CMK (cell line): ENCODE measurements around the gene CARD8.
A peak's percentile ranks its signal among the peaks of the same experiment; 100 is the strongest.

ENCODE experiments used
- DNase-seq: peaks from one replicate; pipeline ENCODE4 v3.0.0-alpha.2; 2010; ENCODE audit warnings: low read depth

Gene CARD8

GRCh38 chr19:48206397-48207093 is 49.2 kb downstream of the CARD8 start:
- DNase-seq, result no peak

DNA sequence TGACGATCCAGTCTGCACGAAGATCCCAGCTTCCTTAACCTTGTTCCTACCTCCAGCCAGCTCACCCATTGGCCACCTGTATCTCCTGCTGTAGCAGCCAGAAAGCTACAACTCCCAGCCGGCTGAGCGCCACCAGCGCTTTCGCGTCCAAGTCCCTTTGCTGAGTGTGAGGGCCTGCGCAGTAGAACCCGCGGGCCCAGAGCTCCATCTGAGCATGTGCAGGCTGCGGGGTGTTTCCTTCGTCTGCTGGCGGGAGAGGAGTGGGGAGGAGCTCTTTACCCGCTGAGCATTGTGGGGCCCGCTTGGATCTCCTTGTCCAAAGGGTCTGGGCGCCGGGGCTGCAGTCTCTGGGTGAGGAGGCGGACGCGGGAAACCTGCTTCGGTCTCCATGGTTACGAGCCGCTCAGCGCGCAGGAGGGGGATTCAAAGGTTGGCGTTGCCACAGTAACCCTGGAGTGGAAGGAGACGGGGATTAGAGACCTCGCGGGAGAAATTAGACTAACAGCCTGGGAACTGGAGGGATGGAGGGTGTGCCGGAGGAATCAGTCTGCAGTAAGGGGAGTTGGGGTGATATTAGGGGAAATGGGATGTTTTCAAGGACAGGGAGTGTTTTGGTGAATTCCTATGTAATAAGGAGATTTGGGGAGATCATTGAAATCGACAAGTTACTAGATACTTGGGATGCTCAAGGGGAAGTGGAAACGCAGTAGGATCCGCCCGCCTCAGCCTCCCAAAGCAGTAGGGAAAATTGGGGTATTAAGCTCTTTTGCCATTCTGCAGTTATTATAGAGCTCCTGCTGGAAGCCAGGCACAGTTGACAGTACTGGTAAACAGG is 51.7 kb downstream of the CARD8 start:
- peak; percentile 99 for DNase-seq

GRCh38 chr19:48203222-48203793 is 52.4 kb downstream of the CARD8 start:
- DNase-seq, result no peak

DNA sequence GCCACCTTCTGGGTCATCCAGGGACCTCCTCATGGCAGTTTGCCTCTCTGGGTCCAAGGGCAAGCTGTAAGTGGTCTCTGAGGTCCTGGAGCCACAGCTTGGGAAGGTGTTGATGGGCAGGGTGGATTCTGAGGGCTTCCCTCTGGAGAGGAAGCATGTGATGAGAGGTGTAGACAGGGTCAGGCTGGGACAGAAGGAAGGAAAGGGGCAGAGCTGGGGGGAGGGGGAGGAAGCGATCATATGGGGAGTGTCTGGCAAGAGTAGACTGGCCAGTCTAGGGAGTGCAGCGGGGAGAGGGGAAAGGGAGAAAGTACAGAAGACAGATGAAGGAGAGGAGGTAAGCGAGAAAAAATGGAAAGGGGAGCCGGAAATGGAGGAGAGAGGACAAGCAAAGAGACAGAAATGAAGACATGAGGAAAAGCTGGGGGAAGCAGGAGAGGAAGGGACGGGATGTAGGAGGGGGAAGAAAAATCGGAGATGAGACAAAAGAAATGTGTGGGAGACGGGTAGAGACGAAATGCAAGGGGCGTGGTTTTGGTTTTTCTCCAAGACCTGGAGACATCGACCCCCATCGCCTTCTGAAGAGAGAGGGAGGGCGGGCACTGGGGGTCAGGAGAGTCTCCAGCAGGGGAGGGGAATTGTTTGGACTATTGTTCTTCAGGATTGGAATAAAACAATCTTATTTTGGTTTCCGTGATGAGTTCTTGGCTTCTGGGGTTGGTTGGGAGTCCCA is 58.6 kb downstream of the CARD8 start:
- peak; percentile 53 for DNase-seq

GRCh38 chr19:48196321-48196763 is 59.4 kb downstream of the CARD8 start:
- no peak for DNase-seq

DNA sequence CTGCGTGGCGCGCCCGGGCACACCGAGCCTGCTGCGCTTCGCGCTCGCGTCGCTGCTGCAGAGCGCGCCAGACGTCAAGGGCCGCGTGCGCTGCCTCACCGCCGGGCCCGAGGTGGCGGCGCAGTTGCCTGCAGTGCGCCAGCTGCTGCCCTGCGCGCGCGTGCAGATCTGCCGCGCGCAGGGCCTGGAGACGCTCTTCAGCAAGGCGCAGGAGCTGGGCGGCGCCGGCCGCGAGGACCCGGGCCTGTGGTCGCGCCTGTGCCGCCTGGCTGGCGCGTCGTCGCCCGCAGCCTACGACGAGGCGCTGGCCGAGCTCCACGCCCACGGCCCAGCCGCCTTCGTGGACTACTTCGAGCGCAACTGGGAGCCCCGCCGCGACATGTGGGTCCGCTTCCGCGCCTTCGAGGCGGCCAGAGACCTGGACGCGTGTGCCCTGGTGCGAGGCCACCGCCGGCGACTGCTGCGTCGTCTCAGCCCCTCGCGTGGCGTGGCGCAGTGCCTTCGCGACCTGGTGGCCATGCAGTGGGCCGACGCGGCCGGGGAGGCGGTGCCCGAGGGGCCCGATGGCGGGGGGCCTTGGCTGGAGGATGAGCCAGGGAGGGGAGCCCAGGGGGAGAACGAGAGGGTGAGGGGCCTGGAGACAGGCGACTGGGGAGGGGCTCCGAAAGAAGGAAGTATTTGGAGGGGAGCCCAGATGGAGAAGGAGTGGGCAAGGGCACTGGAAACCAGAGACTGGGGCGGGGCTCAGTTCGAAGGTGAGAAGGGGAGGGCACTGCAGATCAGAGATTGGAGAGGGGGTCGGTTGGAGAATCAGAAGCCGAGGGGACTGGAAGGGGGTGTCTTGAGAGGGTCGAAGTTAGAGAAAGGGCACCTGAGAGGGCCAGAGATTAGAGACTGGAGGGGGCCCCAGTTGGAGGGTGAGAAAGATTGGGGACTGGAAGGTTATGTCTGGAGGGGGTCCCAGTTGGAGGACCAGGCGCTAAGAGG is 60.6 kb downstream of the CARD8 start:
- DNase-seq, result no peak

GRCh38 chr19:48194041-48194843 is 61.5 kb downstream of the CARD8 start:
- DNase-seq, result no peak

- DNase-seq, result no peak
These were observed 63.0 kb downstream of the CARD8 start for GRCh38 chr19:48192750-48193149.

DNA sequence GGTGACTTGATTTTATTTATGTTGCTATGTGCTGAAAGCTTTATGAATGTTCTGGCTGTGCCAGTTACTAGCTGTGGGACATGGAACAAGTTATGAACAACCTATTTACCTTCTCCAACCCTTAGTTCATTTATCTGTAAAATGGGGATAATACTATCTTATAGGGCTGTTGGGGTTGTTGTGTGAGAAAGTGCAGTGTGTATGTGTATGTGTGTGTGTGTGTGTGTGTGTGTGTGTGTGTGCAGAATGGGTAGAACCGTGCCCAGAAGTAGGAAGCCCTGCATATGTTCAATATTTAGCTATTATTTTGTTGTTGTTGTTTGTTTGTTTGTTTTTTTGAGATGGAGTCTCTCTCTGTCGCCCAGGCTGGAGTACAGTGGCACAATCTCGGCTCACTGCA is 64.8 kb downstream of the CARD8 start:
- no peak for DNase-seq

GRCh38 chr19:48190288-48190884 is 65.3 kb downstream of the CARD8 start:
- DNase-seq, result peak; percentile 62

DNA sequence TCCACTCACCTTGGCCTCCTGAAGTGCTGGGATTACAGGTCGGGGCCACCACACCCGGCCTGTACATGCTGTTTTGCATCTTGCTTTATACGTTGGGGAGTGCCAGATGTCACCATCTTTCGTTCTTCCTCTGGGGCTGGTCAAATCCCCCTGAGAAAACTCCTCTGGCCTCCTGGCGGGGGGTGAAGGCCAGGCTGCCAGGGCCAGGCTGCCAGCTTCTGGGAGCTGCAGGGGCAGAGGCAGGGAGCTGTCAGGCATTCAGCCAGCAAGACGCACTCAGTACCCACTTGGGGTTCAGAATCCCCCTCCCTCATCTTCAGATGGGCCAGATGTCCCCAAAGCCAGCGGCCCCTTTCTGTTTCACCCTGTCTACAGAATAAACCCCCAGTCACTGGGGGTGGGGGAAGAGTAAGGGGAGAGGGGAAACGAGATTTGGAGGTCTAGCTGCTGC is 69.1 kb downstream of the CARD8 start:
- DNase-seq, result no peak

- no peak for DNase-seq
These were observed 69.7 kb downstream of the CARD8 start for GRCh38 chr19:48186015-48186414.

DNA sequence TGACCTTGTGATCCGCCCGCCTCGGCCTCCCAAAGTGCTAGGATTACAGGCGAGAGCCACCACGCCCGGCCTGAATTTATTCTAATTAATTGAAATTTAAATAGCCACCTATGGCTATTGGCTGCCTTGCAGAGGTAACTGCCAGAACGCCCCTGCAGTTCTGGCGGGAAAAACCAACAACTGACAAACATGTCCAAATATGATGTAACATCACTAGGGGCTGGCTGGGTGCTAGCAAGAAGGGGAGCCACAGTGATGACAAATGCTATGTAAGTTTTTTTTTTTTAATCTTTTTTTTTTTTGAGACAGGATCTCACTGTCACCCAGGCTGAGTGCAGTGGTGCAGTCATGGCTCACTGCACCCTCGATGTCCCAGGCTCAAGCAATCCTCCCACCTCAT is 72.4 kb downstream of the CARD8 start:
- DNase-seq, result no peak

DNA sequence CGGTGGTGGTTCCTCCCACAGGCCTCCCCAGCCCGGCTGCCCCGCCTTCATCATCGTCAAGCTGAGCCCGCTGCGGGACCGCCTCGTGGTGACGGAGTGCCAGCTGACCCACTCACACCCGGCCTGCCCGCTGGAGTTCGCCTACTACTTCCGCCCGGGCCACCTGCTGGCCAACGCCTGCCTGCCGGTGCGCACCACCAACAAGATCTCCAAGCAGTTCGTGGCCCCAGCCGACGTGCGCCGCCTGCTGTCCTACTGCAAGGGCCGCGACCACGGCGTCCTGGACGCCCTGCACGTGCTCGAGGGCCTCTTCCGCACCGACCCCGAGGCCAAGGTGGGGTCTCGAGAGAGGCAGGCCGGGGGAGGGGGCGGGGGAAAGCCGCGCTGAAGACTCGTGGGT is 73.3 kb downstream of the CARD8 start:
- DNase-seq, result no peak

GRCh38 chr19:48181505-48181904 is 74.2 kb downstream of the CARD8 start:
- no peak for DNase-seq

DNA sequence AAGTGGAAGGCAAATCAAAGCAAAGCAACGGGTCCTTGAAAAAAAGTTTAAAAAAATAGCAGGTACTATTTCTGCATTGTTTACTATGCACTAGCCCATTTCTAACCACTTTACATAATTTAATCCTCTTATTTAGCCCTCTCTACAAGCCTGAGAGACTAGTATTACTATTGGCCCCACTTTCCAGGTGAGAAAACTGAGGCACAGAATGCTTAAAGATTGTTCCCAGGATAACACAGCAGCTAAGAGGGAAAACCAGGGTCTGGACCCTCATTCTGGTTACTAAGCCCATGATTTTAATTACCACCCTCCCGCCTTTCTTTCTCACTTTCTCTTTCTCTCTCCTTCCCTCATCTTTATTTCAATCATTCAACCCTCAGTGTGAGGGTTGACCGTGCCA is 79.5 kb downstream of the CARD8 start:
- no peak for DNase-seq

- no peak for DNase-seq
These were observed 80.1 kb downstream of the CARD8 start for GRCh38 chr19:48175578-48175977.

GRCh38 chr19:48174445-48175030 is 81.2 kb downstream of the CARD8 start:
- no peak for DNase-seq

DNA sequence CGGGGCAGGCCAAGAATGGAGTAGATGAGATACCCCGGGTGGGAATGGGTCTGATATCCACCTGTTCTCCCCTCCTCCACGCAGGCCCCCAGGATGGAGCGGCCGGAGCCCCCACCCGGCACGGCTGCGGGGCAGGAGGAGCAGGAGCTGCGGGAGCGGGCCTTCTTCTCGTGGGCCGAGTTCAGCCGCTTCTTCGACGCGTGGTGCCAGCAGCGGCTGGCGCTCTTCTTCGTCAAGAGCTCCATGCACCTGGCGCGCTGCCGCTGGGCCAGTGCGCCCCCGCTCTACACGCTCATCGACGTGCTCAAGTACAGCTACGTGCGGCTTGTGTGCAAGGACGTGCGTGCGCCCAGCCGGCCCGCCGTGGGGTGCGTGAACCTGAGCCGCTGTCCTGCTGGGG is 84.0 kb downstream of the CARD8 start:
- no peak for DNase-seq
